H1 (cell line): ENCODE data around the gene CTSH.

ENCODE experiments used
- EP300 ChIP-seq, 2 experiments: IDR thresholded peaks; 1 replicate in 1 of 2; 2 replicates in 1 of 2; pipeline ENCODE4 v1.6.1; 2011 to 2012; ENCODE audit warnings: low read depth in 2 of 2, low read length in 2 of 2, mild to moderate bottlenecking in 2 of 2, borderline replicate concordance in 1 of 2, inconsistent platforms in 1 of 2, moderate library complexity in 1 of 2
- MAFK ChIP-seq: IDR thresholded peaks from 2 replicates; pipeline ENCODE4 v1.6.1; 2012; ENCODE audit warnings: low read depth, mild to moderate bottlenecking, improper control_type of control experiment, low read length
- MAX ChIP-seq: IDR thresholded peaks from 2 replicates; pipeline ENCODE4 v1.6.1; 2012; ENCODE audit warnings: inconsistent platforms
- POLR2A ChIP-seq, 2 experiments: IDR thresholded peaks; 1 replicate in 1 of 2; 2 replicates in 1 of 2; pipeline ENCODE4 v1.6.1; 2011; ENCODE audit warnings: low read depth in 2 of 2, low read length in 2 of 2, mild to moderate bottlenecking in 2 of 2; ENCODE audit errors: control extremely low read depth in 1 of 2
- POLR2AphosphoS5 ChIP-seq: IDR thresholded peaks from 2 replicates; pipeline ENCODE4 v1.6.1; 2011; ENCODE audit warnings: low read depth, low read length
- RFX5 ChIP-seq: IDR thresholded peaks from 2 replicates; pipeline ENCODE4 v1.6.1; 2011; ENCODE audit warnings: low read depth, low read length, improper control_type of control experiment, borderline replicate concordance
- SIN3A ChIP-seq, 2 experiments: IDR thresholded peaks in 1 of 2; conservative IDR thresholded peaks in 1 of 2; 2 replicates each; pipeline ENCODE4 v1.6.1; 2011 to 2012; ENCODE audit warnings: low read length in 2 of 2, improper control_type of control experiment in 1 of 2, low read depth in 1 of 2, mild to moderate bottlenecking in 1 of 2
- SIRT6 ChIP-seq: IDR thresholded peaks from one replicate; pipeline ENCODE4 v1.7.1; 2012; ENCODE audit warnings: low read length, inconsistent platforms
- SP1 ChIP-seq: IDR thresholded peaks from 2 replicates; pipeline ENCODE4 v1.6.1; 2011; ENCODE audit warnings: low read depth, low read length
- TAF1 ChIP-seq: IDR thresholded peaks from 2 replicates; pipeline ENCODE4 v1.6.1; 2011; ENCODE audit warnings: mild to moderate bottlenecking, low read depth, low read length
- ZNF274 ChIP-seq: IDR thresholded peaks from 2 replicates; pipeline ENCODE4 v1.7.0; 2012; ENCODE audit warnings: low read length, borderline replicate concordance; ENCODE audit errors: extremely low read depth
- TF ChIP-seq, protein P1 (sequence below), 3 experiments: IDR thresholded peaks; 1 replicate in 2 of 3; 2 replicates in 1 of 3; pipeline versions ENCODE4 v1.5.1 to v1.6.1; 2011; ENCODE audit warnings: low read length in 3 of 3, mild to moderate bottlenecking in 3 of 3, inconsistent platforms in 2 of 3, low read depth in 1 of 3, moderate library complexity in 1 of 3; ENCODE audit not compliant: insufficient read depth in 1 of 3; ENCODE audit errors: control extremely low read depth in 1 of 3

DNA sequence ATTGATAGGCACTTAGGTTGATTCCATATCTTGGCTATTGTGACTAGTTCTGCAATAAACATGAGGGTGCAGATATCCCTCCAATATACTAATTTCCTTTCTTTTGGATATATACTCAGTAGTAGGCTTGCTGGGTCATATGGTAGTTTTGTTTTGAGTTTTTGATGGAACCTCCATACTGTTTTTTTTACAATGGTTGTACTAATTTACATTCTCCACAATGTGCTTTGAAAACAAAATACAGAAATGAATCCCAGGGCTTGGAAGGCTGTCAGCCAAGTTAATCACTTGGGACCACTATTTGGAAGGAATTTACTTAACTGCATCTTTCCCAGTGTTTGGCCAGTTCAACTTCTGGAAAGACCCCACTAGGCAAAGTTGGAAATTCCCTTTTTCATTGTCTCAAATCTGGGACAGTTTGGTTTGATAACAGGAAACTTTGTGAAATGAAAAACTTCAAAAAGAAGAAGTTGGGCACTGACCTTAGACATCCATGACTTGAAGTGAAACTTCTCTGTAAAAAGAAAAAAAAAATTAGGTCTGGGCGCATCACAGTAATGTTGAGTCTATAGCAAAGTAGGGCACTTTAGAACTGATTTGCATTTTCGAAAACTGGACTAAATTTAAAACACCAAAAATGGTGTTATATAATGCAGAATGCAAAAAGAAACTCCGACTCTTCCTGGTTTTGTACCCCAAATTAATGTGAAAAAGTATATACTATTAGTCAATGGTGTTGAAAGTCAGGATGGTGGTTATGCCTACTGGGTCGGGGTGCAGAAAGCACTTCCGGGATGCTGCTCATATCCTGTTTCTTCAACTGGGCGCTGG lies 6.0 kb downstream of the CTSH start:
- TF ChIP-seq POLR2AphosphoS5 (no peak), TAF1 (no peak), POLR2A (IDR thresholded peaks at IDR 0.05; ENCODE audit: control extremely low read depth in 1 of 2, low read depth in 2 of 2, low read length in 2 of 2) (no peak), SIRT6 (no peak), MAX (no peak), ZNF274 (no peak), SIN3A (conservative IDR thresholded peaks at IDR 0.05 in 1 of 2, IDR thresholded peaks at IDR 0.05 in 1 of 2; ENCODE audit: low read depth in 1 of 2, low read length in 2 of 2) (no peak), SP1 (no peak), RFX5 (no peak), EP300 (IDR thresholded peaks at IDR 0.05; ENCODE audit: borderline replicate concordance in 1 of 2, low read depth in 2 of 2, low read length in 2 of 2) (no peak), MAFK (no peak)
- TF ChIP-seq, protein P1, sequence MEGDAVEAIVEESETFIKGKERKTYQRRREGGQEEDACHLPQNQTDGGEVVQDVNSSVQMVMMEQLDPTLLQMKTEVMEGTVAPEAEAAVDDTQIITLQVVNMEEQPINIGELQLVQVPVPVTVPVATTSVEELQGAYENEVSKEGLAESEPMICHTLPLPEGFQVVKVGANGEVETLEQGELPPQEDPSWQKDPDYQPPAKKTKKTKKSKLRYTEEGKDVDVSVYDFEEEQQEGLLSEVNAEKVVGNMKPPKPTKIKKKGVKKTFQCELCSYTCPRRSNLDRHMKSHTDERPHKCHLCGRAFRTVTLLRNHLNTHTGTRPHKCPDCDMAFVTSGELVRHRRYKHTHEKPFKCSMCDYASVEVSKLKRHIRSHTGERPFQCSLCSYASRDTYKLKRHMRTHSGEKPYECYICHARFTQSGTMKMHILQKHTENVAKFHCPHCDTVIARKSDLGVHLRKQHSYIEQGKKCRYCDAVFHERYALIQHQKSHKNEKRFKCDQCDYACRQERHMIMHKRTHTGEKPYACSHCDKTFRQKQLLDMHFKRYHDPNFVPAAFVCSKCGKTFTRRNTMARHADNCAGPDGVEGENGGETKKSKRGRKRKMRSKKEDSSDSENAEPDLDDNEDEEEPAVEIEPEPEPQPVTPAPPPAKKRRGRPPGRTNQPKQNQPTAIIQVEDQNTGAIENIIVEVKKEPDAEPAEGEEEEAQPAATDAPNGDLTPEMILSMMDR (IDR thresholded peaks at IDR 0.05; ENCODE audit: control extremely low read depth in 1 of 3, insufficient read depth in 1 of 3, low read depth in 1 of 3, low read length in 3 of 3) = no peak
